A673 (cell line): Measurements from ENCODE around the gene TBX4.

Source experiments
- CTCF ChIP-seq: fragments of 300-800, 200-600 bp; sonication (generic); conservative IDR thresholded peaks from 2 replicates; pipeline ENCODE4 v1.5.1; 2017; ENCODE audit warnings: low read depth, mild to moderate bottlenecking, antibody characterized with exemption, low read length, moderate library complexity, mixed read lengths
- EZH2 ChIP-seq: fragments of 200-600 bp; sonication (generic); IDR thresholded peaks from 2 replicates; pipeline ENCODE4 v1.6.1; 2017; ENCODE audit warnings: borderline replicate concordance, low read depth, mild to moderate bottlenecking, mixed read lengths, antibody characterized with exemption, low read length; ENCODE audit not compliant: poor library complexity, severe bottlenecking

- no peak for TF ChIP-seq CTCF
- TF ChIP-seq EZH2: no peak
These were observed 12.6 kb downstream of the TBX4 start for GRCh38 chr17:61464843-61465180.
